ENCODE results near the gene KCNH6.

DNA sequence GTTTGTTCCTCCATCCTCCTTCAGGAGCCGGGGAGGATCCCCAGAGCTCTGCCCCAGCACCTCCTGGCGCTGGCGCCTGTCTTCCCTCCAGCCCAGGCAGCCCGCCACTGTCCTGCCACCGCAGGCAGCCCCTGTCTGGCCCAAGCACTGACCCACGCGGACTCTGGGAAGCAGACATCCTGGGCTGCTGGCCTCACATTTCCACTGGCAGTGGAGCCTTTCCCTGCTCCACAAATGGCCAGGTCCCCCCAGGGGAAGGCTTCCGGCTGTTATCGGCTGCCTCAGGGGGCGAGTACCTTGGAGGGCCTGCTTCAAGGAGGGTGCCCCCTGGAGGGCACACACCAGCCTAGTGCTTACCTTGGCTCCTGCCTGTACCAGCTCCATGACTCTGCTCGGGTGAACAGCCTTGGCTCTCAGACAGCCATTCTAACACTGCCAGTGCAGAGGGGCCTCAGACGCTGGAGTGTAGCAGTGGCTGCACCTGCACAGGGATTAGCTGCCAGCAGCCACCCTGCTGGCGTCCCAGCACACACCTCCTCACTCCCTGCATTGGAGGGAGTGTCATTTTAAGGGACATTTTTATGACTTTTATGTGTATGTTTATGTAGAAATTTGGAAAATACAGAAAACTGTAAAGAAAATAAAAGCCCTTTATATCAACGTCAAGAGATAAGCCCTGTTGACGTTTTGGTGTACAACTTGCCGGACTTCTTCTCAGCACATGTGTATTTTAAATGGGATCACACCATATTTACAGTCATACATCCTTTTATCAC, 25.3 kb upstream of the KCNH6 start:
- peak; percentile 33; the same call in 1 of the 2 replicates for TF ChIP-seq ZBTB8A (tag by site-specific recombination; IDR thresholded peaks at IDR 0.05)
- TF ChIP-seq ZNF324 (tag by site-specific recombination; IDR thresholded peaks at IDR 0.05): no peak
- TF ChIP-seq, protein P1, sequence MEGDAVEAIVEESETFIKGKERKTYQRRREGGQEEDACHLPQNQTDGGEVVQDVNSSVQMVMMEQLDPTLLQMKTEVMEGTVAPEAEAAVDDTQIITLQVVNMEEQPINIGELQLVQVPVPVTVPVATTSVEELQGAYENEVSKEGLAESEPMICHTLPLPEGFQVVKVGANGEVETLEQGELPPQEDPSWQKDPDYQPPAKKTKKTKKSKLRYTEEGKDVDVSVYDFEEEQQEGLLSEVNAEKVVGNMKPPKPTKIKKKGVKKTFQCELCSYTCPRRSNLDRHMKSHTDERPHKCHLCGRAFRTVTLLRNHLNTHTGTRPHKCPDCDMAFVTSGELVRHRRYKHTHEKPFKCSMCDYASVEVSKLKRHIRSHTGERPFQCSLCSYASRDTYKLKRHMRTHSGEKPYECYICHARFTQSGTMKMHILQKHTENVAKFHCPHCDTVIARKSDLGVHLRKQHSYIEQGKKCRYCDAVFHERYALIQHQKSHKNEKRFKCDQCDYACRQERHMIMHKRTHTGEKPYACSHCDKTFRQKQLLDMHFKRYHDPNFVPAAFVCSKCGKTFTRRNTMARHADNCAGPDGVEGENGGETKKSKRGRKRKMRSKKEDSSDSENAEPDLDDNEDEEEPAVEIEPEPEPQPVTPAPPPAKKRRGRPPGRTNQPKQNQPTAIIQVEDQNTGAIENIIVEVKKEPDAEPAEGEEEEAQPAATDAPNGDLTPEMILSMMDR (tag by site-specific recombination; IDR thresholded peaks at IDR 0.05): peak; percentile 55
